OCI-LY1 (cell line): ENCODE data around the gene RHOBTB3.

Experiments used
- EZH2 ChIP-seq: fragments of 200-600 bp; sonication (generic), shearing (Covaris generic); IDR thresholded peaks from 2 replicates; pipeline ENCODE4 v1.8.0; 2017; ENCODE audit warnings: borderline replicate concordance, mixed run types, mild to moderate bottlenecking, antibody characterized with exemption, low read length, moderate library complexity, mixed read lengths
- TF ChIP-seq, protein P1 (sequence below): fragments of 200-600 bp; sonication (generic), shearing (Covaris generic); IDR thresholded peaks from 2 replicates; pipeline ENCODE4 v1.5.1; 2017; ENCODE audit warnings: mild to moderate bottlenecking, antibody characterized with exemption, low read length, moderate library complexity, mixed read lengths

DNA sequence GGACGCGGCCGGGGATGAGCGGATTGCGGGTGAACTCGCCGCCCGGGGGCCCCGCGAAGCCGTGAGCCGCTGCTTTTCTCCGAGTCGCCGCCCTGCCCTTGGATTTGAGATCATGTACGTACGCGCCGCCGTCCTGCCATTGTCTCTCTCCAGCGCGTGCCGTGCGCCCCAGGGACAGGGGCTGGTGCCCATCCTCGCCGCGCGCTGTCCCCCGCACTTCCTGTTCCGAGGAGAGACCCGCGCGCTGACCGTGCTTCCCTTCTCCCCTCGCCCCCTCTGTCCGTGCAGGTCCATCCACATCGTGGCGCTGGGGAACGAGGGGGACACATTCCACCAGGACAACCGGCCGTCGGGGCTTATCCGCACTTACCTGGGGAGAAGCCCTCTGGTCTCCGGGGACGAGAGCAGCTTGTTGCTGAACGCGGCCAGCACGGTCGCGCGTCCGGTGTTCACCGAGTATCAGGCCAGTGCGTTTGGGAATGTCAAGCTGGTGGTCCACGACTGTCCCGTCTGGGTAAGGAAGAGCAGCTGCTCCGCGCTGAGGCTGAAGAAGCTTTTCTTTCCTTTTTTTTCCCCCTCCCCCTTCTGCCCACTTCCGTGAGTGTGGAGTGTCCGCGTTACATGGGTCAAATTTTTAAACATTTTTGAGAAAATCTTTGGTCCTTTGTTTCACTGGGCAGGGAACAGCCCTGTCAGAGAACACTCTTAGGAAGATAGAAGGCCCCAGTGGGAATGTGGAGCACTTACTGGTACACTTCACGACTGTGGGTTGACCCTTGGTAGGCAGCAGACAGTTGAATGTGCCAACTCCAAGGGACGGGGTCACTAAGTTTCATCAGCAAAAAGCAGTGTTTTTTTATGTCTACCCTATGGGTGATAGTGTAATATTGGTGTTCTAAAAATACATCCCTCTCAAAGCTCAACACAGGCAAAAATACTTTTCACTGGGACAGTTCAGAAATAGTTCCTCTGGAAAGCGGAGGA, 727 bp downstream of the RHOBTB3 start:
- no peak for TF ChIP-seq EZH2
- TF ChIP-seq, protein P1, sequence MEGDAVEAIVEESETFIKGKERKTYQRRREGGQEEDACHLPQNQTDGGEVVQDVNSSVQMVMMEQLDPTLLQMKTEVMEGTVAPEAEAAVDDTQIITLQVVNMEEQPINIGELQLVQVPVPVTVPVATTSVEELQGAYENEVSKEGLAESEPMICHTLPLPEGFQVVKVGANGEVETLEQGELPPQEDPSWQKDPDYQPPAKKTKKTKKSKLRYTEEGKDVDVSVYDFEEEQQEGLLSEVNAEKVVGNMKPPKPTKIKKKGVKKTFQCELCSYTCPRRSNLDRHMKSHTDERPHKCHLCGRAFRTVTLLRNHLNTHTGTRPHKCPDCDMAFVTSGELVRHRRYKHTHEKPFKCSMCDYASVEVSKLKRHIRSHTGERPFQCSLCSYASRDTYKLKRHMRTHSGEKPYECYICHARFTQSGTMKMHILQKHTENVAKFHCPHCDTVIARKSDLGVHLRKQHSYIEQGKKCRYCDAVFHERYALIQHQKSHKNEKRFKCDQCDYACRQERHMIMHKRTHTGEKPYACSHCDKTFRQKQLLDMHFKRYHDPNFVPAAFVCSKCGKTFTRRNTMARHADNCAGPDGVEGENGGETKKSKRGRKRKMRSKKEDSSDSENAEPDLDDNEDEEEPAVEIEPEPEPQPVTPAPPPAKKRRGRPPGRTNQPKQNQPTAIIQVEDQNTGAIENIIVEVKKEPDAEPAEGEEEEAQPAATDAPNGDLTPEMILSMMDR = no peak
